GM19035 (cell line): Measurements from ENCODE around the gene MASP2.
"Not testable (repeated sequence)": the region's sequence is repeated elsewhere in the genome, so short reads cannot be mapped to it uniquely, and the experiment has no call there.

ENCODE experiments used
- ATAC-seq: cut with Tn5 transposase; IDR thresholded peaks from one replicate; pipeline ENCODE4 v1.9.1; 2021; ENCODE audit not compliant: unreplicated experiment

MASP2 gene

DNA sequence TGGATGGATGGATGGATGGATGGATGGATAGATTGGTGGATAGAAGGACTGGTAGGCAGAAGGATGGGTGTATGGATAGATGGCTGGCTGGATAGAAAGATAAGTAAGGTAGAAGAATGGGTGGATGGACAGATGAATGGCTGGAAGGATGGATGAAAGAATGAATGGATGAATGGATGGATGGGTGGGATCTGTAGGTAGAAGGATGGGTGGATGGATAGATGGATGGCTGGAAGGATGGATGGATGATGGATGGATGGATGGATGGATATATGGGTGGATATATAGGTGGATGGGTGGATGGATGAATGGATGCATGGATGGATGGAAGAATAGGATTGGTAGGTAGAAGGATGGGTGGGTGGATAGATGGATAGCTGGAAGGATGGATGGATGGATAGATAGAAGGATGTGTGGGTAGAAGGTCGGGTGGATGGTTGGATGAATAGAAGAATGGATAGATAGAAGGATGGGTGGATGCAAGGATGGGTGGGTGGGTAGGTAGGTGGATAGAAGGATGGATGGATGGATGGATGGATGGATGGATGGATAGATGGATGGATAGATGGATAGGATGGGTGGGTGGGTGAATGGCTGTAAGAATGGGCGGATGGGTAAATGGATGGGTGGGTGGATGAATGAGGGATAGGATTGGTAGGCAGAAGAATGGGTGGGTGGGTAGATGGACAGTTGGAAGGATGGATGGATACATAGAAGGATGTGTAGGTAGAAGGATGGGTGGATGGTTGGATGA is 7.5 kb downstream of the MASP2 start:
- ATAC-seq, result no peak

DNA sequence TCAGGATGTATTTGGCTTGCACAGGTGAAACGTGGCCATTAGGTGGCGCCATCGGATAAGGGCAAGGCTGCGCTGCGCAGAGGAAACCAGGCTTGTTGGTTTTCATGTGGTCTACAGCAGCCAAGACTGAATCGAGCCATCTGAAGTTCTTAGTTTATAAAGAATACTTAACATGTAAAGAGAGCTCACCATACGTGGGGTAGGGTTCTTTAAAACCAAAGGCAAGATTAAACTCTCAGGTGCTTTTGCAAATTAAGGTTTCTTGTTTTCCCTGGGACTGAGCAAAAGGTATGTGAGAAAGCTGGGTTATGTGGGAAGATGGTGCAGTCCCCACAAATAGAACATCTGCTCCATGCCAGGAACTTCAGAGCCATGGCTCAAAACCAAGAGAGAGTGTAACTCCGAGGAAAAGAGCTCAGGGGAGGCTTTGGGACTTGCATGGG is 9.3 kb downstream of the MASP2 start:
- ATAC-seq, result no peak

DNA sequence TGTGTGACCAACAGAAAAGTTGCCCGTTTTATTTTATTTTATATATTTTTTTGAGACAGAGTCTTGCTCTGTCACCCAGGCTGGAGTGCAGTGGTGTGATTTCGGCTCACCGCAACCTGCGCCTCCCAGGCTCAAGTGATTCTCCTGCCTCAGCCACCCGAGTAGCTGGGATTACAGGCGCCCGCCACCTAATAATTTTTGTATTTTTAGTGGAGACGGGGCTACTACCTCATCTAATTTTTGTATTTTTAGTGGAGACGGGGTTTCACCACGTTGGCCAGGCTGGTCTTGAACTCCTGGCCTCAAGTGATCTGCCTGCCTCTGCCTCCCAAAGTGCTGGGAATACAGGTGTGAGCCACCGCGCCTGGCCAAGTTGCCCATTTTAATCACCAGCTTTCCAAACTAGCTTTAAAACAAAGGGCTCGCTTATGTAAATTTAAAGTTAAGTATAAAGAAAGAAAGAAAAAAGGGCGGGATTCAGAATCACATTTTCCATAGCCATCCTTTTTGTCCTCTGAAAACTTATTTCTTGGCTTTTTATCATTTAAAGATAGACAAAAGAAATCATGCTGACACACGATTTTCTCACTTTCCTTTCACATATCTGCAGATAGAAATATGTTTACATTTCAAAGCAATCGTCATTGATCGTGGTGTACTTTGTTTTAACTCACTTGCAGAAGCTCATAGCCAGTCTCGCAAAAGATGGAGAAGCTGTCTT is 9.9 kb downstream of the MASP2 start:
- not testable (repeated sequence) for ATAC-seq

DNA sequence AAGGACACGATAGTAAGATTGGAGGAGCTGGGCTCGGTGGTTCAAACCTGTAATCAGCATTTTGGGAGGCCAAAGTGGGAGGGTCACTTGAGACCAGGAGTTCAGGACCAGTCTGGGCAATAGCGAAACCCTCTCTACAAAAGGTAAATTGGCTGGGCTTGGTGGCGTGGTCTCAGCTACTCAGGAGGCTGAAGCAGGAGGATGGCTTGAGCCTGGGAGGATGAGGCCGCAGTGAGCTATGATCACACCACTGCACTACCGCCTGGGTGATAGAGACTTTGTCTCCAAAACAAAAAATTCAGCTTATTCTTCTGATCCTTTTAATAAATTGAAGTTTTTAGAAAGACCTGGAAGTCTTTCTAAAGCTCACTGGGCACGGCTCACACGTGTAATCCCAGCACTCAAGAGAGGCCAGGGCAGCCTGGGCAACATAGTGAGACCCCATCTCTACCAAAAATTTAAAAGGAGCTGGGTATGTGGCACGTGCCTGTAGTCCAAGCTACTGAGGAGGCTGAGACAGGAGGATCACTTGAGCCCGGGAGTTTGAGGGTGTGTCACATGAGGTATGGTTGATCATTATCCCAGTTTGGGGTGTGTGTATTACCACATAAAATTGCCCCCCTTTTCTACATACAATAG is 15.3 kb downstream of the MASP2 start:
- ATAC-seq, result no peak

DNA sequence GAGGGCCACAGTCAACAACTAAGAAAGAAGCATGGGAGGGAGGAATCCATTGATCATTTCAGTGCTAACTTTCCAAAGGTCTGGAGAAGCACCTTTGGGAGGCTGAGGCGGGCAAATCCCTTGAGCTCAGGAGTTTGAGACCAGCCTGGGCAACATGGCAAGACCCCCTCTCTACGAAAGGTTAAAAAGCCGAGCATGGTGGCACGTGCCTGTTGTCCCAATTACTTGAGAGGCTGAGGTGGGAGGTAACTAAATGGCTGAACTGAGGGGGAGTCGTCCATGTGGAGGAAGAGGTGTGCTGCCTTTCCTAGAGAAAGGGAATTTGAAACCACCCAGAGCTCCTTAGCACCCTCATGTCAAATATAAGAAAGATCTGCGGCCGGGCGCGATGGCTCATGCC is 16.2 kb downstream of the MASP2 start:
- ATAC-seq, result no peak

DNA sequence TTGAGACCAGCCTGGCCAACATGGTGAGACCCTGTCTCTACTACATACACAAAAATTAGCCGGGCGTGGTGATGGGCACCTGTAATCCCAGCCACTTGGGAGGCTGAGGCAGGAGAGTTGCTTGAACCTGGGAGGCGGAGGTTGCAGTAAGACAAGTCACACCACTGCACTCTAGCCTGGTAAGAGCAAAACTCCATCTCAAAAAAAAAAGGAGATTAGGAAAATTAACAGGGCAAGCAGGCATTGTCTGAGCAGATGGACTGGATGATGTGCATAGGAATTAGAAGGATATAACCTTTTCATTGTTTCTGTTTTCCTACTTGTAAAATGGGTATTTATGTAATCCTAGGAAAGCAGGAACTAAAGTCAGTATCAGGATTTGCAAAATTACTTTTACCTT is 19.0 kb downstream of the MASP2 start:
- ATAC-seq, result no peak

DNA sequence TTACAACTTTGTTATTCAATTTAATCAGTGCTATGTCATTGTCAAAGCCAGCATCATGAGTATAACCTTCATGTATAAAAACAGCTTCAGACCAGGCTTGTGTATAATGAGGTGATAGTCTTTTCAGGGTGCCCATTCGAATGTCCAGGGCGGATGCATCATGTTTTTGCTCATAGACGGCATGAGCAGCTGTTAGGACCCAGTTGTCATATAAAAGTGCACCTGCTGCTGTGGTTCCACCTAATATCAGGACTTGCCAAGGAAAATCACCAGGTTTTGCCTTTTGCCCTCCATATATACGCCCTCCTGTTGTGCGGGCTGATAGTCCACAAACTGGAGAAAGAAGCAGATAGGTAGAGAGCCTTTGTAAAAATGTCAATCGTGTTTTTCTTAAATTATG is 19.7 kb downstream of the MASP2 start:
- no peak for ATAC-seq

DNA sequence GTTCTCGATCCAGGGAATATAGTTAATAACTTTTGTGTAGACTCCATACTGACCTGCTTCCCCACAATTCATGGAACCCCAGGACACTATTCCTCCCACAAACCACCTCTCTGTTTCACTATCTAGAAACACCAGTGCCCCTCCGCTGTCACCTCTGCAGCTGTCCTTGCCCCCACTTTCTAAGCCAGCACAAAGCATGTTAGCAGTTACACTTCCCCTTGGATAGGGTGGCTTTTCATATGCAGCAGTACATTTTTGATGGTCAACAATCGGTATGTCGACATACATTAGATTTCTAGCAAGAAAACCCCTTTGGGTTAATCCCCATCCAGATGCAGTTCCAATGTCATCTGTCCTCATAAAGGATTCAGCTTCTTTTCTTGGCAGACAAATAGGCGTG is 20.1 kb downstream of the MASP2 start:
- no peak for ATAC-seq

DNA sequence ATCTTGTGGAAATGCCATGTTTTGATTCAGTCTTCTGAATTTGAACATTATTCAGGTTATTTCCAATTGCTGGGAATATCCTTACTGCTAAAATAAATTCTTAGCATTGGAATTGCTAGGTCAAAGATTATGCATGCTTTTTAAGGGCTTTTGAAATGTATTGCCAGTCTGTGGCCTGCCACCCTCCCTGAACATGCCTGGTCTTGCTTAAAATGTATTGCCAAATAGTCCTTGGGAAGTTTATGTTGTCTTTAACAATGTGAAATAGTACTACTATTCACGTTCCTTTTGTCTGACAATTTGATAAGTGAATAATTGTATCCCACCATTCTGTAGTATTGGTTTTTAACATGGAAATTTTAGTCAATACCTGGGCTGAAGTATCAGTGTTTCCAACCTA is 21.0 kb downstream of the MASP2 start:
- ATAC-seq, result no peak

DNA sequence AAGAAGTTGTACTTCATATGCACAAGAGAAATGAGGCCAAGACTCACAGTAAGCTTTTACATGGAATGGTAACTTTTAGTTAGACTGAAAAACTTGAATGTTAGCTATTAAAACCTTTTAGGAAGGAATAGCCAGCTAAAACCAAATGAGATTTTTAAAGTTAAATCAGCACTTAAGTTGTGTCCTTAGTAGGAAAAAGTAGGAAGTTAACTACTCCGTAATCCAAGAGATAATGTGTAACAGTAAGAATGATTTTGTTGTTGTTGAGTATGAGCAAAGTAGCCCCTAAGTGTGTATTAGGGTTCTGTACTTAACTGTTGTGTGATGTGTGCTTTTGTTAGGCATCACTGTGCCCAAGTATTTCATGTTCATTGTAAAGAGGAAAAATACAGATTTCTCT is 21.4 kb downstream of the MASP2 start:
- ATAC-seq, result no peak

DNA sequence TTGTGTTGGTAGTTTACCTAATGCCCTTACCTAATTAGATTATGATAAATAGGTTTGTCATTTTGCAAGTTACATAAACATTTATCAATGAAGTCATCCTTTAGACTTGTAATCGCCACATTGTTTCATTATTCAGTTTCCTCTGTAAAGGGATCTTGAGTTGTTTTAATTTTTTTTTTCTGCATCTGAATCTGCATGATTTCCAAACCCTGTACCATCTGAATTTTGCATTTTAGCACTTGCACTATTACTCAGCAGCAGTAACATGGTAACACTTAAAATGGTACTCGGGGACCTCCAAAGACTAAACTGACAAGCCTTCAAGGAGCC is 22.2 kb downstream of the MASP2 start:
- no peak for ATAC-seq

DNA sequence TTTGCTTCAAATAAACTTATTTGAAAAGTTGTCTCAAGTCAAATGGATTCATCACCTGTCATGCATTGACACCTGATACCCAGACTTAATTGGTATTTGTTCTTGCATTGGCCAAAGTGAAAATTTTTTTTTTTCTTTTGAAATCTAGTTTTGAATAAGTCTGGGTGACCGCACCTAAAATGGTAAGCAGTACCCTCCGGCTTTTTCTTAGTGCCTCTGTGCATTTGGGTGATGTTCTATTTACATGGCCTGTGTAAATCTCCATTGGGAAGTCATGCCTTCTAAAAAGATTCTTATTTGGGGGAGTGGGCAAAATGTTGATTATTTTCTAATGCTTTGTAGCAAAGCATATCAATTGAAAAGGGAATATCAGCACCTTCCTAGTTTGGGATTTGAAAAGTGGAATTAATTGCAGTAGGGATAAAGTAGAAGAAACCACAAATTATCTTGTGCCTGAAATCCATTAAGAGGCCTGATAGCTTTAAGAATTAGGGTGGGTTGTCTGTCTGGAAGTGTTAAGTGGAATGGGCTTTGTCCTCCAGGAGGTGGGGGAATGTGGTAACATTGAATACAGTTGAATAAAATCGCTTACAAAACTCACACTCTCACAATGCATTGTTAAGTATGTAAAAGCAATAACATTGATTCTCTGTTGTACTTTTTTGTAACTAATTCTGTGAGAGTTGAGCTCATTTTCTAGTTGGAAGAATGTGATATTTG is 22.7 kb downstream of the MASP2 start:
- ATAC-seq, result no peak

DNA sequence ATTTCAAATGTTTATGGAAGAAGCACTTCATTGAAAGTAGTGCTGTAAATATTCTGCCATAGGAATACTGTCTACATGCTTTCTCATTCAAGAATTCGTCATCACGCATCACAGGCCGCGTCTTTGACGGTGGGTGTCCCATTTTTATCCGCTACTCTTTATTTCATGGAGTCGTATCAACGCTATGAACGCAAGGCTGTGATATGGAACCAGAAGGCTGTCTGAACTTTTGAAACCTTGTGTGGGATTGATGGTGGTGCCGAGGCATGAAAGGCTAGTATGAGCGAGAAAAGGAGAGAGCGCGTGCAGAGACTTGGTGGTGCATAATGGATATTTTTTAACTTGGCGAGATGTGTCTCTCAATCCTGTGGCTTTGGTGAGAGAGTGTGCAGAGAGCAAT is 23.8 kb downstream of the MASP2 start:
- ATAC-seq, result no peak

DNA sequence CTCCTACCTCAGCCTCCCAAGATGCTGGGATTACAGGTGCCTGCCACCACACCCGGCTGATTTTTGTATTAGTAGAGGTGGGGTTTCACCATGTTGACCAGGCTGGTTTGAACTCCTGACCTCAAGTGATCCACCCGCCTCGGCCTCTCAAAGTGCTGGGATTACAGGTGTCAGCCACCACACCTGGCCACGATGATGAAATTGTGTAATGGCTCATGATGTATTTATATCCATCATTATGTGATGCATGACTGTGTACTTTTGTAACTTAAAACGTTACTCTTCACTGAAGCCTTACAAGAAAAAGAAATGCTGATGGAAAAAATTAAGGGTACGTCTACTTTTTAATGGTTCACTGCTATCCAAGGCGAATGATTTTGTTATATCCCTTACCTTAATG is 27.1 kb downstream of the MASP2 start:
- ATAC-seq, result no peak

DNA sequence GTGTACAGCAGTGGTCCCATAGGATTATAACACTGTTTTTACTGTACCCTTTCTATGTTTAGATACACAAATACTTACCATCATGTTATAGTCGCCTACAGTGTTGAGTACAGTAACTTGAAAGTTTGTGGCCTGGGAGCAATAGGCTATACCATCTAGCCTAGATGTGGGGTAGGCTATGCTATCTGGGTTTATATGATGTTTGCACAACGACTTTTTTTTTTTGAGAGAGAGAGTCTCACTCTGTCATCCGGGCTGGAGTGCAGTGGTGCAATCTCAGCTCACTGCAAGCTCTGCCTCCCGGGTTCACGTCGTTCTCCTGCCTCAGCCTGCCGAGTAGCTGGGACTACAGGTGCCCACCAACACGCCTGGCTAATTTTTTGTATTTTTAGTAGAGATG is 27.7 kb downstream of the MASP2 start:
- ATAC-seq, result not testable (repeated sequence)

DNA sequence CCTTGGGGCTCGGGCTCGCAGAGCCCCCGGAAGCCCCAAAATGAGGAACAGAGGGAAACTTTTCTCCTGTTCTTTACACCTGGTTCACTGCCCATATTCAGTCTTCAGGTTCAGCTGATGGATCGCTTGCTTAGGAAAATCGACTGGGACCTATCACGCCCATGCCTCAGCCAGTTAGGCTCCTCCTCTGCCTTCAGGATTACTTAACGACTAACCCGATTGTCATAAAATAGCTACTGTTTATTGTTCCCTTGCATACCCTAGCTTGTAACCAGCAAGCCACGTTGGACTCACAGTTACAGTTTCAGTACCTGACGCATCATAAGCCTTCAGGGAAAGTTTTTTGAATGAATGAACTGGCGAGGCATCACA is 33.9 kb downstream of the MASP2 start:
- ATAC-seq, result no peak

DNA sequence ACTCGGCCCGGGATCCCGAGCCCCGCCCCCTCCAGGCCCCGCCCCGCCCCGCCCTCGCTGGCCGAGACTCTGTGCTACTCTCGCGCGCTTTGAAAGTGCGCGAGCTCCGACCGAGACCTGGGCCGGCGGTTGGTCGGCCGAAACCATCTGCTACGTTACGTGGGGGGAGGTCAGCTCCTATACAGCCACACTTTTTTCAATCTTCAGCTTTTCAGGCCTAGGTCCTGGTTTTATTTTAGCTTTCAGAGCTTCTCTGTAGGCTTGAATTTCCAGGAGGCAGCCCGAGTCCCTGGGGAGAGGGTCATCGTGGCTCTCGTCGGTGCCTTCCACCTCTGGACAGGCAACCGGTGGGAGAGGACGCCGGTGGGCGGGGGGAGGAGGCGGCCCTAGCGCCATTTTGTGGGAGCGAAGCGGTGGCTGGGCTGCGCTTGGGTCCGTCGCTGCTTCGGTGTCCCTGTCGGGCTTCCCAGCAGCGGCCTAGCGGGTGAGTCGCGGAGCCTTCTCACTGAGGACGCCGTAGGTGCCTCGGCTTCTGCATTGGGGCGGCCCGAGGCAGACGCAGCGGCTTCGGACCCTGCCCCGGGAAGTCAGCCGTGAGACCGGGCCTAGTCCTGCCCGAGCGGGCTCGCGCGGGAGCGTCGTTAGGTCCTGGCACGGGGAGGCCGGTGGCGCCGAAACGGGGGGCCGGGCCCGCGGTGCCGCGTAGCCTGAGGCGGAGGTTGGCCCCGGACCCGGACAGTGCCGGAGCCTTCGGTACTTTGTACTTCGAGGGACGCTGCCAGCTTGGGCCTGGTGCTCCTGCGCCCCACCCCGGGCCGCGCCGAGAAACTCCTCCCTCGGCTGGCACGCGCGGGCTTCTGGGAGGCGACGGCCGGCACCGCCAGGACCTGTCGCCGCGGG is 34.5 kb downstream of the MASP2 start, which contains the start of gene TARDBP:
TSS of gene TARDBP (plus strand) at position 395 of the 900 bp plus-strand sequence. CDS start 1,074 bp downstream, outside the sequence.
- peak; percentile 89 for ATAC-seq

DNA sequence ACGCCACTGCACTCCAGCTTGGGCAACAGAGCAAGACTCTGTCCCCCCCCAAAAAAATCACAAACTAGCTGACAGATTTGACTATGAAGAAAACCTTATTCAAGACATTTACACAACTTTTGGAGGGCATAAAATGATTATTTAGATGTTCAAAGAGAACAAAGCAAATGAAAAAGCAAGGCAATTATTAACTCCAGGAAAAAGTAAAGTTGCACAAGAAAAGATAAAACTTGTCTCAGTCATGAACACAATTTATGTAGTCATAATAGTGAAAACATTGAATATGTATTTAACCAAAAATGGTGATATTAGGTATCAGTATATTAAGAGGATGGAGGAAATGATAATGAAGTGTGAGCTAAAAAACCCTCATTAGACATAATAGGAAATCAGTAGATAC is 46.5 kb downstream of the MASP2 start:
- ATAC-seq, result no peak

DNA sequence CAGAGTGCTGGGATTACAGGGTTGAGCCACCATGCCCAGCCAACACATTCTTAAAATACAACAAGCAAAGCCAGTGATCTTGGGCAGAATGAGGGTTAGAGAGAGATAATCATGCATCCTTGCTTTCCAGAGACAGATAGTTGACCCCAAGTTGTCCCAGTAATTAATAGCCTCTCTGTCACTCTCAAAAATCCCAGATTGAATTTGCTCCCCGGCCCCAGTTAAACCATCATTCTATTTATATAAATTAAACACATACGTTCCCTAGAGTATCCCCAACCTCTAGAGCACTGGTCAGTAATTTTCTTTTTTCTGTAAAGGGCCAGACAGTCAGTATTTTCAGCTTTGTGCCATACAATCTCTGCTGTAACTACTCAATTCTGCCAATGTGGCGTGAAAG is 50.9 kb downstream of the MASP2 start:
- ATAC-seq, result no peak

DNA sequence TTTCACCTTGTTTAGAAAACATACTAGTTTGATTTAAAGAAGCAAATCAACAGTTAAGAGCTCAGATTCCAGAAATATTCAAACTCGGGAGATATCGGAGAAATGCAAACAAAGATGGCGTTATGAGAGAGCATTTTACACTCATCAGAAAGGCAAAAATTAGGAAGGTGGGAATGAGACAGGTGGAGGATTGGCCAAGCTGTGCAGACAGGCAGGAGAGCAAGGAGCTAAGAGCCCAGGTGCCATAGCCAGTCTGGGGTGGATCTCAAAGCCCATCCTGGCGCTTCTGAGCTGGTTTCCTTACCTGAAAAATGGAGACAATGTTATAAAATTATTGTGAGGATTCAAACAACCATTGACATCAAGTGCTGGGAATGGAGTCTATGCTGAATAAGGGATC is 54.2 kb downstream of the MASP2 start:
- ATAC-seq, result no peak

DNA sequence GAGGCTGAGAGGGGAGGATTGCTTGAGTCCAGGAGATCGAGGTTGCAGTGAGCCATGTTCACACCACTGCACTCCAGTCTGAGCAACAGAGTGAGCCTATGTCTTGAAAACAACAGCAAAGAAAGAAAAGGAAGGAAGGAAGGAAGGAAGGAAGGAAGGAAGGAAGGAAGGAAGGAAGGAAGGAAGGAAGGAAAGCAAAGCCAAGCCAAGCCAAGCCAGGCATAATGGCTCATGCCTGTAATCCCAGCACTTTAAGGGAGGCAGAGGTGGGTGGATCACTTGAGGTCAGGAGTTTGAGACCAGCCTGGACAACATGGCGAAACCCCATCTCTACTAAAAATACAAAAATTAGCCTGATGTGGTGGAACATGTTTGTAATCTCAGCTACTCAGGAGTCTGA is 55.0 kb downstream of the MASP2 start:
- not testable (repeated sequence) for ATAC-seq
